ENCODE data around the gene CHPT1. TPM values are rescaled to one million over a fixed set of nuclear protein-coding genes. Genes with fewer than 3 reads are reported as not detected.

CHPT1 gene
- 38.7 and 44.8 TPM in 2 replicates for total RNA-seq

GRCh38 chr12:101697197-101697929 lies at the start of gene CHPT1:
Gene CHPT1, plus strand, starts transcription at chr12:101697640. Its CDS starts 222 bp downstream, at chr12:101697862.

GRCh38 chr12:101738920-101739665 lies 41.7 kb downstream of the CHPT1 start, which contains the start of gene SYCP3:
Gene SYCP3, minus strand, starts transcription at chr12:101739462. Its CDS starts 1,527 bp downstream, at chr12:101737935.

Small RNA genes lying within 50 kb of the gene (small RNA-seq; reads per million reads assigned to genes)
- not detected for gene RNU6-101P
- gene RNY1P16 = not detected

Other genes with a start within 250 kb of the CHPT1 start
- not detected in 2 replicates for gene SPIC, start 222.3 kb upstream of the CHPT1 start, total RNA-seq
- not detected in 2 replicates for gene MYBPC1, start 102.7 kb upstream of the CHPT1 start, total RNA-seq
- 0.11 and 0.52 TPM in 2 replicates for gene SYCP3, start 41.8 kb downstream of the CHPT1 start, total RNA-seq
- 56.7 and 59.1 TPM in 2 replicates for gene GNPTAB, start 133.3 kb downstream of the CHPT1 start, total RNA-seq
- 171 and 195 TPM in 2 replicates for gene DRAM1, start 179.9 kb downstream of the CHPT1 start, total RNA-seq

Data from articular chondrocyte of knee joint (primary cell).